GM18519 (cell line): Measurements from ENCODE around the gene CCL13.
"Not testable (repeated sequence)": the region's sequence is repeated elsewhere in the genome, so short reads cannot be mapped to it uniquely, and the experiment has no call there.

Experiments used
- ATAC-seq: cut with Tn5 transposase; IDR thresholded peaks from one replicate; pipeline ENCODE4 v1.9.1; 2021; ENCODE audit warnings: mild to moderate bottlenecking, moderate library complexity; ENCODE audit not compliant: unreplicated experiment, low FRiP score

The CCL13 gene

DNA sequence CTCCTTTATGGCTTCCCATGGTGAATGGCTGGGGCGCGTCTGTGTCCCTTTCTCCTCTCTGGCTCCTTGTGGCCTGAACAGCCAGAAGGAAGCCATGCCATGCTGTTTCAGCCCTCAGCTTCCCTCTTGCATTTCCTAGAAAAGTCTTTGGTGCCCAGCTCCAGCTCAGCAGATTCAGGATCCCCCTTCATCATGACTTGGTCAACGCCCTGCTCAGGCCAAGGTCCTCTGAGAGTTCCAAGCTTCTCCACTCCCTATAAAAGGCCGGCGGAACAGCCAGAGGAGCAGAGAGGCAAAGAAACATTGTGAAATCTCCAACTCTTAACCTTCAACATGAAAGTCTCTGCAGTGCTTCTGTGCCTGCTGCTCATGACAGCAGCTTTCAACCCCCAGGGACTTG, at the start of gene CCL13:
Gene CCL13 (plus strand): TSS at position 287 of the 400 bp plus-strand sequence. CDS start 47 bp downstream, at position 334.
- ATAC-seq = no peak

DNA sequence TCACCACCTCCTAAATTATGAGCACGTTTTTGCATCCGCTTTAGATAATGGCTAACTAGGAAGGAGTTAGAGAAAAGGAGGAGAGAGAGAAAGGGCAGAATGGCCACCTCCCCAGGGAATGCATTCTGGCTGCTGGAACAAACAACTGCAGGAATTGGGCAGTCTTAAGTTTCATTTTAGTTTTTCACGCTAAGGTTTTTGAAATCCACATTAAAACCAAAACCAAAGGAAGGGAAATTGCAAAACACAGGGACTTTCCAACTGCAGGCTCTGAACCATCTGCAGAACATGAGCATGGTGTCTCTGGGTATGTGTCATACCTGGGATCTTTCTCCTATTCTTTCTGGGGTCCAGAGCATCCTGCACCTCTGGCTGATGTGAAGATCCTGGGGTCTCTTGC, 49.2 kb upstream of the CCL13 start:
- no peak for ATAC-seq

DNA sequence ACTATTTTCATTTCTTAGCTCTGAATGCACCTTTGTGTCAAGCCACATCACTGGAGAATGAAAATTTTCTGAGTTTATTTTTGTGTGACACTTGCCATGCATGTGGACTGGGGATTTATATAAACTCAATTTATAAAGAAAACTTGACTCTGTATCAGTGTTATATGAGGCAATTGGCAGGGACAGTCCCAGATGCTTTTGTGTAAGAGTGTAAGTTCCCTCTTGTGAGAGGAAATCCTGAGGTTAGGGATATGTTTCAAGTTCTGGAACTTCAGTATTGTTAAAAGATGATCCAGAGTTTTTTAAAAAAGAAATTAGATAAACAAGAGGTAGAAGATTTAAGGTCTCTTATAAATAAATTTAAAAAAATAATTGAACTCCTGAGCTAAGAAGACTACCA, 47.9 kb upstream of the CCL13 start:
- no peak for ATAC-seq

DNA sequence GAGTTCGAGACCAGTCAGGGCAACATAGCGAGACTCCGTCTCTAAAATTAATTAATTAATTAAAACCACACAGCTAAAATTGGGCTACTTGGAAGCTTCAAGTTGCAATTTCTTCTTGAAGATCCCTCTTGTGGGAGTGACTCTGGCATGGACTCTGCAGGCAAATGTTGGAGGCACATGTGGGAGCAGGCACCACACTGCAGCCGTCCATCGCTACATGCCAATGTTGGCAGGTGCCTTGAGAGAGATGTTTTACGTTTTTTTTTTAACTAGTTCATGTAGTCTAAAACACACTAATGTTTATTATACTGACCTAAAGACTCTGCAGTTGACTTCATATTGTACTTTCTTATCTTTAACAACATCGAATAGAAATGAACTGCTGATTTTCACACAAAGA, 45.0 kb upstream of the CCL13 start:
- no peak for ATAC-seq

DNA sequence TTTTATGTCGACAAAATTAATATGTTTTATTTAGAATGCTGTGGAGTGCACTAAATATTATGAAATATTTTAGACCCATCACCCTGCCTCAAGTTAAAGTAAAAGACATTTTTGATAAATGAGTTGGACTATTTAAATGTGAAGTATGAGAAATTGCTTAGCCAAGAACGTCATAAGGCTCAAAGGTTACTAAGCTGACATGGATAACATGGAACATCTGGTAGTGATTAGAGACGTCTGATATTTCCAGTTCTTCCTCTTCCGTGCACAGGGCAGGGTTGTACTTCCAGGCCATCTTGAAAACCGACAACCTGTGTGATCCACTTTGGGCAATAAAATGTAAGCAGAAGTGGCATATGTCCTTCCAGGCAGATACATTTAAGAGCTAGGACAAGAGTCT, 44.2 kb upstream of the CCL13 start:
- ATAC-seq = no peak

DNA sequence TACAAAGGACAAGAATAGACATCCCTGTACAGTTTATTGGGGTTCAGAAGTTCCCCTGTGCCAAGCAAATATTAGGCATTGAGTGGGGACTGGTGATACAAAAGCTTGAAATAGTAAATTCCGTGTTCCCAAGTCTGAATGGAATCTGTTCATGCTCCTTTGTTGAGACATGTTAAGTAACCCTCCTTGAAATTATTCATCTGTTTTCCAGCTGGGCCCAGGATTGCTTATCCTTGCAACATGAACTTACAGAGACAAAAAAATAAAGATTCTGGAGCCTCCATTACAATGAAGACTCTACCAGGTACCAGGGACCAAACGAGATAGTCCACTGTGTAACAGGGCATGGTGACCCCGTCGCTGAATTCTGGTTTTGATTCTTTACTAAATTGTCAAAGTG, 43.1 kb upstream of the CCL13 start:
- no peak for ATAC-seq

DNA sequence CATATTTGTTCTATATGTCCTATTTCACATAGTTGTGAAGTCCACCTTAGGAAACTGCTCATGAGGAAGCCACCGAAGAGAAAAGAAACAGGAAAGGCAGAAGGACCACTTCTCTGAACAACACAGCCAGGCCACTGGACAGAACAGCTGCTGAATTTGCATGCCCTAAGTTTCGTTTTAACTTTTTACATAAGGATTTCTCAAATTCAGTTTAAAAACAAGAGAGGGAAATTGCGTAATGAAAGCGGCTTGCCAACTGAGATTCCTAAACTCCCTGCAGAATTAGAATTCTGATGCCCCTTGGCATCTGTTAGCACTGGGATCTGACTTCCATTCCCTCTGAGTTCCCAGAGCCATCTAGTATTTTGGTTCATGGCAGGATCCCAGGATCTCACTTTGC, 42.0 kb upstream of the CCL13 start:
- ATAC-seq = no peak

DNA sequence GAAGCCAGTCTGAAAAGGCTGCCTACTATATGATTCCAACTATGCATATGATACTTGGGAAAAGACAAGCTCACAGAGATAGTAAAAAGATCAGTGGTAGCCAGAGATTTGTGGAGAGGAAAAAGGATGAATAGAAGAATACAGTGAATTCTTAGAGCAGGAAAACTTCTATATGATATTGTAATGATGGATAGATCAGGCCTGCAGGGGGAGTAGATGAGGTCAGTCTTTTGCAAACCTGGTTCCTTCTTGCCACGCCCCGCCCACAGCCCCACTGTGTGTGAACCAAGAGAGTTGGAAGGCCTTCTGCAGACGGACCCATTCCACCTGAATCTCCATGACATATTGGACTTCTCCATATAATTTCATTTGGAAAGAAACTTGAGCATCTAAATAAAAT, 37.8 kb upstream of the CCL13 start:
- no peak for ATAC-seq

DNA sequence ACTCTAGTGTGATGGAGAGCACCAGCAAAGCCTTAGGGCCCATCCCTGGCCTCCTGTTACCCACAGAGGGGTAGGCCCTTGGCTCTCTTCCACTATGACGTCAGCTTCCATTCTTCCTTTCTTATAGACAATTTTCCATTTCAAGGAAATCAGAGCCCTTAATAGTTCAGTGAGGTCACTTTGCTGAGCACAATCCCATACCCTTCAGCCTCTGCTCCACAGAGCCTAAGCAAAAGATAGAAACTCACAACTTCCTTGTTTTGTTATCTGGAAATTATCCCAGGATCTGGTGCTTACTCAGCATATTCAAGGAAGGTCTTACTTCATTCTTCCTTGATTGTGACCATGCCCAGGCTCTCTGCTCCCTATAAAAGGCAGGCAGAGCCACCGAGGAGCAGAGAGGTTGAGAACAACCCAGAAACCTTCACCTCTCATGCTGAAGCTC, 37.2 kb upstream of the CCL13 start, which contains the start of gene CCL8:
Gene CCL8 (plus strand): TSS at position 397 of the 445 bp plus-strand sequence. CDS start 67 bp downstream, outside the sequence.
- ATAC-seq = no peak

DNA sequence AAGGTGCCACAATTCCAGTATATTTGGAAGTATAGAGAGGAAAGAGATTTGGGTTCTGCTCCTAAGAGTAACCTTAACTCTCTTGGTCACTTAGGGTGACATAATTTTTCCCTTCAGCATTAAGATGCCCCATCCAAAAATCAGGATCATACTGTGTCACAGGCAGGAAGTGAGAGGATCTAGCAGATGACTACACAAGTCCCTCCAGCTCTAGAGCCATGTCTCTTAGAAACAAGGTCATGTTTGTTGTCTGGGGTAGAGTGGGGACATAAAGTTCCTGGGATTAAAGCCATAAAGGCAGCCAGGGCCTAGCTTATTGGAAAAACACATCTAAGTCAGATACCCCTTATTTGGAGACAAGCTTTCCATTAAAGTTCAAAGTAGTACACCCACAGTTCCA, 34.3 kb upstream of the CCL13 start:
- no peak for ATAC-seq

DNA sequence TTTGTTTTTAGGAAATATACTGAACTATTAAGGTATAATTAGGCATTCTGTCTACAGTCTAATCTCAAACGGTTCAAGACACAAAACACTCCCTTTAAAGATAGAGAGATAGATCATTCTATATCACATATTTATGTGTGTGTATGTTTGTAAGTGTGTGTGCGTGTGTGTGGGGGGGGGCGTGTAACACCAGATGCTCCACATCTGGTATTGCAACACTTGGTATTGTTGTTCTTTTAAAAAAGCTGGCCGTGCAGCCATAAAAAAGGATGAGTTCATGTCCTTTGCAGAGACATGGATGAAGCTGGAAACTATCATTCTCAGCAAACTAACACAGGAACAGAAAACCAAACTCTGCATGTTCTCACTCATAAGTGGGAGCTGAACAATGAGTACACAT, 28.7 kb upstream of the CCL13 start:
- ATAC-seq = not testable (repeated sequence)

DNA sequence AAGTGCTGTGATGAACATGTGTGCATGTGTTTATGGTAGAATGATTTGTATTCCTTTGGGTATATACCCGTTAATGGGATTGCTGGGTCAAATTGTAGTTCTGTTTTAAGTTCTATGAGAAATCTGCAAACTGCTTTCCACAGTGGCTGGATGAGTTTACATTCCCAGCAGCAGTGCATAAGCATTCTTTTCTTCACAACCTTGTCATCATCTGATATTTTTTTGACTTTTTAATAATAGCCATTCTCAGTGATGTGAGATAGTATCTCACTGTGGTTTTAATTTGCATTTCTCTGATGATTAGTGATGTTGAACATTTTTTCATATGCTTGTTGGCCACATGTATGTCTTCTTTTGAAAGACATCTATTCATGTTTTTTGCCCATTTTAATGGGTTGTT, 18.6 kb upstream of the CCL13 start:
- ATAC-seq = no peak

DNA sequence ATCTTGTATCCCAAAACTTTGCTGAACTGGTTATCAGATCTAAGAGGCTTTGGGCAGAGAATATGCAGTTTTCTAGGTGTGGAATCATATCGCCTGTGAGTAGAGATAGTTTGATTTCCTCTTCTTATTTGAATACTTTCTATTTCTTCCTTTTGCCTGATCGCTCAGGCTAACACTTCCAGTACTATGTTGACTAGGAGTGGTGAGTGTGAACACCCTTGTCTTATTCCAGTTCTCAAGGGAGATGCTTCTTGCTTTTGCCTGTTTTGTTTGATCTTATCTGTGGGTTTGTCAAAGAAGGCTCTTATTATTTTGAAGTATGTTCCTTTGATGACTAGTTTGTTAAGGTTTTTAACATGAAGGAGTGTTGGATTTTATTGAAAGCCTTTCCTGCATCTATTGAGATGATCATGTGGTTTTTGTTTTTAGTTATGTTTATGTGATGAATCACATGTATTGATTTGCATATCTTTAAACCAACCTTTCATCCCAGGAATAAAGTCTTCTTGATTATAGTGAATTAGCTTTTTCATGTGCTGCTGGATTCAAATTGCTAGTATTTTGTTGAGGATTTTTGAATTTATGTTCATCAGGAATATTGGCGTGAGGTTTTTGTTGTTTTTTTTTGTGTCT, 17.0 kb upstream of the CCL13 start:
- ATAC-seq = no peak

DNA sequence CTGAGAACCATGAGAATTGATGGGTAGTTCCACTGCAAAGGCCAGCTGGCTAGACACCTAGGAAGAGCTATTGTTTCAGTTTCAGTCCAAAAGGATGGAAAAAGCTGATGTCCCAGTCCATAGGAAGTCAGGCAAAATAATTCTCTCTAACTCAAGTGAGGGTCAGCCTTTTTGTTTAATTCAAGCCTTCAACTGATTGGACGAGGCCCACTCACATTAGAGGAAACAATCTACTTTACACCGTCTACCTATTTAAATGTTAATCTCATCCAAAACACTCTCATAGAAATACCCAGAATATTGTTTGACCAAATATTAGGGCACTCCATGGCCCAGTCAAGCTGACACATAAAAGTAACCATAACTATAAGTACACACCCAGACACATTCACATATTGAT, 14.4 kb upstream of the CCL13 start:
- no peak for ATAC-seq

DNA sequence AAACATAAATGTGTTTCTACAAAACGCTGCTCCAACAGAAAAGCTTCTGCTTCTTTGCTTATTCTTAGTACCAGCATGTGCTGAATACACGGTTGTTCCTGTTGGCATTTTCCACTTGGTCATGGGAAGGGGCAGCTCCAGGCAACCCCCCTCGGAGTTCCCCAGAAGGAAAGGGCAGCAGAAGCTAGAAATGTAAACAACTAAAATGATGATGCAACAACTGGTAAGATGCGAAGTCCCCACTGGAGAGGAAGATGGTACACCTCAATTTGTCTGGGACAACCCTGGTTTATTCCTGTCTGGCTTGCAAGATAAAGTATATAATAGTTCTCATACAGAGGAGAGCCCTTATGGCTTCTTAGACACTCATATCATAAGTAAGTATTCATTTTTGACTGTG, 9.2 kb upstream of the CCL13 start:
- ATAC-seq = no peak

DNA sequence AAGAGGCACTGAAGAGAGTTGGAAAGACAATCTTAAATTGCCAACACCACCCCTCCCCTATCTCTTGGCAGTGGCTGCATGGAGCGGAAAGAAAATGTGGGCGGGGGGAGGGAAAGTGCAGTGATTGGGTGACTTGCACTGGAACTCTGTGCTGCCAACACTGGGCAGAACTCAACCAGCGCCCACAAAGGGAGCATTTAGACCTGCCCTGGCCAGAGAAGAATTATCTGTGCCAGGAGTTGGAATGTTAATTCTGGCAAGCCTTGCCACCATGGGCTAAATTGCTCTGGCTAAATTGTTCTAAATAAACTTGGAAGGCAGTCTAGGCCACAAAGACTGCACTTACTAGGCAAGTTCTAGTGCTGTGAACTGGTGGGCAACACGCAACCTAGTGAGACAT, 6.5 kb upstream of the CCL13 start:
- no peak for ATAC-seq

DNA sequence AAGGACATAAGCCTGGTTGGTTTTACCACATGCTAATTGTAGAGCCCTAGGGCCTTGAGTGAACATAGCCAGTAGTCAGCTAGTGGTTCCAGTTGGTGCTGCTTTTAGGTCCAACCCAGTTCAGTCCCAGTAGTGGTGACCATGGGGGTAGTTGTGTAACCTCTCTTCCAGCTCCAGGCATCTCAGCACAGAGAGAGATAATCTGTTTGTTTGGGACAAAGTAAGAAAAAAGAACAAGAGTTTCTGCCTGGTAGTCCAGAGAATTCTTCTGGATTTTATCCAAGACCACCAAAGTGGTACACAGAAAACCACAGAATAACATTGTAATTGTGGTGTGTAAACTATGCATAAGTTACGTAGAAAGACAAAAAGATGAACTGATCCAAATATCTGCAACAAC, 5.2 kb upstream of the CCL13 start:
- ATAC-seq = no peak

DNA sequence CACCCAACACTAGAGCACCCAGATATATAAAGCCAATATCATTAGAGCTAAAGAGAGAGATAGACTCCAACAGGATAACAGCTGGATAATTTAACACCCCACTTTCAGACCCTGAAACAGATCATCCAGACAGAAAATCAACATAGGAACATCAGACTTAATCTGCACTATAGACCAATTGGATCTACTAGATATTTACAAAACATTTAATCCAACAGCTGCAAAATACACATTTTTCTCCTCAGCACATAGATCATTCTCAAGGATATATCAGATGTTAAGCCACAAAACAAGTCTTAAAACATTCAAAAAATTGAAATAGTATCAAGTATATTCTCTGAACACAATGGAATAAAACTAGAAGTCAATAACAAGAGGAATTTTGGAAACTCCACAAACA, 4.1 kb upstream of the CCL13 start:
- no peak for ATAC-seq

DNA sequence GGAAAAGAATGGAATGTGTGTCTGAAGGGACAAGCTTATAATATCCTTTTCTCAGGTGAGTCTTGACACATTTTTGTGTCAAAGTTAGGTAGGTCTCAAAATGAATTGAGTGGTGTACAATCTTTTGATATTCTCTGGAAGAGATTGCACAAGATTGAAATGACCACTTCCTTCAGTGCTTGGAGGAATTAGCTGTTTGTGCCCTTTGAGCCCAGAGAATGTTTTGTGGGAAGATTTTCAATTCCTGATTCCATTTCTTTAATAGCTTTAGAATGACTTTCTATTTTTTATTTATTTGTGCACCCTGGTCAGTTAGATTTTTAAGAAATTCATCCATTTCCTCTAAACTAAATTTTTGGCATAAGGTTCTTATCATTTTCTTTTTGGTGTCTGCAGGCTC, 1.6 kb upstream of the CCL13 start:
- ATAC-seq = no peak

DNA sequence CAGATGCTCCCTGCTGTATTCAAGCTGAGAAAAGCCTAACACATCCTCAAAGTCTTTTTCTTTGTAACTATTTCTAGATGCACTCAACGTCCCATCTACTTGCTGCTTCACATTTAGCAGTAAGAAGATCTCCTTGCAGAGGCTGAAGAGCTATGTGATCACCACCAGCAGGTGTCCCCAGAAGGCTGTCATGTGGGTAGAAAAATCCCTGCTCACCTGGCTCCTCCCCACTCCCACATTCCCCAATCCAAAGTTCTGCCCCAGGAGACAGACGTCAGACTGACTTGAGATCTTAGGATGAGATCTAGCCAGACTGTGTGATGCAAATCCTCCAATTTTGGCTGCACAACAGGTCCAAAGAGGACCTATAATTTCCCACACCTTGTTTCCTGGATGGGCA, 1.1 kb downstream of the CCL13 start:
- ATAC-seq = no peak

DNA sequence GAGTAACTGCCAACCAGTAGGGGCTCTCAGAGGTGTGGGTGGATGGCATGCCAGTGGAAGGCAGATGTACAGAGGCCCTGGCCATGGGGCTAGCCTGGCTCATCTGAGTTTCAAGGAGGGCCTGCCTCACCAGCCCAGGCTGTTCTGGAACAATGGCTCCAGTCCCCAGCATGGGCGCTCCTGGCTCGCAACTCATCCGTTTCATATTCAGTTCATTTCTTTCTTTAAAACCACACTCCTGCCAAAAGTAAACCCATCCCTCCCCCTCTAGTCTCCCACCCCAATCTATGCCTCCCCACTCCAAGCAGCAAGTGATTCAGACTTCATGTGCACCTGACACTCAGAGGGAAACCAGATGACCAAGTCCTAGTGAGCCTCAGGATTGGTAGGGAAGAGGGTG, 2.4 kb downstream of the CCL13 start:
- no peak for ATAC-seq

DNA sequence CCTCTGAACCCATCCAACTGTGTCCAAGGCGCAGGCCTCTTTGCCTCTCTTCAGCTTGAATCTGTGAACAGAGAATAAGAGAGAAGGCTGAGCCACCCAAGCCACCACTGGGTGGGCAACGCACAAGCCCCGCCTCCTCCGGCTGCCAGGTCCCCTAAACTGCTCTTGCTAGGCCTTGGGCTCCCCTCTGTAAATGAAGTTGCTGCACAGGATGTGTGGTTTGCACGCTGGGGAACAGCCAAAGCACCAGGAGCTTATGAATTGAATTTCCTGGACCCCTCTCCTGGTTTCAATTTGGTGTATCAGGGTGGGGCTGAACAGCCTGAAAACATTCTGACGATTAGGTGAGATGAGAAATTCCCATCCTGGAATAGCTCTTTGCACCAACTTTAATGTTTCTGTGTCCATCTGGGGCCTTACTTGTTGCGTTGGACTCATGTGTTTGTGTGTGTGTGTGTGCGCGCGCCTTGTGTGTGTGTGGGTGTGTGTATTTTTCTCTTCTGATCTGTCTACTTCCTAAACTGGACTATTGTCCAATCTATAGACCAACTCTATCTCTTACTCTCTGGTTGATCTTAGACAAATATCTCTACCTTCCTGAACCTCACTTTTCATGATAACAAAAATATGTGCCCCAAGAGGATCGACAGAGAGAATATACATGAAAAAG, 4.5 kb downstream of the CCL13 start:
- no peak for ATAC-seq
